GM12892 (cell line): ENCODE measurements around the gene ST3GAL5.

Experiments used
- POLR2A ChIP-seq: IDR thresholded peaks from 2 replicates; pipeline ENCODE4 v1.6.1; 2011; ENCODE audit warnings: low read depth, low read length, control low read depth
- POLR2AphosphoS5 ChIP-seq: IDR thresholded peaks from 2 replicates; pipeline ENCODE4 v1.6.1; 2011; ENCODE audit warnings: low read depth, low read length, control low read depth
- TAF1 ChIP-seq: IDR thresholded peaks from 2 replicates; pipeline ENCODE4 v1.6.1; 2011; ENCODE audit warnings: low read depth, mild to moderate bottlenecking, control low read depth, low read length, borderline replicate concordance

- TF ChIP-seq TAF1 (no peak), POLR2A (no peak), POLR2AphosphoS5 (no peak)
These were observed 61.6 kb downstream of the ST3GAL5 start for GRCh38 chr2:85826990-85827878.
